Spleen (tissue), 11 donors: Measurements from ENCODE around the gene SDSL. TPM values are rescaled to one million over a fixed set of nuclear protein-coding genes. Genes with fewer than 3 reads are reported as not detected.

ENCODE experiments used
- DNase-seq: peaks from one replicate; pipeline ENCODE4 v3.0.0-alpha.2; 2020
- H3K27ac ChIP-seq, 8 donors: fragments of 200-600 bp; sonication (generic) in 7 of 8; 1 replicate in 4 of 8; 2 replicates in 4 of 8; pipeline versions ENCODE4 v1.5.0 to v1.8.0; 2016 to 2021; ENCODE audit warnings: inconsistent platforms in 4 of 8, mild to moderate bottlenecking in 4 of 8, moderate library complexity in 1 of 8
- H3K27me3 ChIP-seq, 7 donors: fragments of 200-600 bp; sonication (generic) in 6 of 7; replicated peaks in 1 of 7; 1 replicate in 4 of 7; 2 replicates in 3 of 7; pipeline versions ENCODE4 v1.5.0 to v1.8.0; 2016 to 2021; ENCODE audit warnings: inconsistent platforms in 3 of 7, mild to moderate bottlenecking in 1 of 7
- H3K36me3 ChIP-seq, 6 donors: fragments of 200-600 bp; sonication (generic) in 5 of 6; 1 replicate in 4 of 6; 2 replicates in 2 of 6; pipeline versions ENCODE4 v1.5.0 to v1.8.0; 2016 to 2021; ENCODE audit warnings: inconsistent platforms in 2 of 6
- H3K4me1 ChIP-seq, 6 donors: fragments of 200-600 bp; sonication (generic) in 5 of 6; 1 replicate in 3 of 6; 2 replicates in 3 of 6; pipeline versions ENCODE4 v1.5.0 to v1.8.0; 2016 to 2021; ENCODE audit warnings: inconsistent platforms in 3 of 6
- H3K4me3 ChIP-seq, 8 donors: fragments of 200-600 bp; sonication (generic) in 7 of 8; 1 replicate in 4 of 8; 2 replicates in 4 of 8; pipeline versions ENCODE4 v1.5.0 to v1.8.0; 2016 to 2021; ENCODE audit warnings: inconsistent platforms in 4 of 8, mild to moderate bottlenecking in 4 of 8, moderate library complexity in 2 of 8
- H3K9me3 ChIP-seq, 8 donors: fragments of 200-600 bp; sonication (generic) in 7 of 8; 1 replicate in 4 of 8; 2 replicates in 4 of 8; pipeline versions ENCODE4 v1.5.0 to v1.8.0; 2016 to 2021; ENCODE audit warnings: inconsistent platforms in 4 of 8
- CTCF ChIP-seq, 11 experiments: fragments of 200-600 bp in 7 of 11; fragments of 450-650 bp in 4 of 11; sonication (generic) in 4 of 11; IDR thresholded peaks in 8 of 11; conservative IDR thresholded peaks in 3 of 11; 1 replicate in 7 of 11; 2 replicates in 4 of 11; pipeline versions ENCODE4 v1.4.0 to v1.8.0; 2016 to 2021; ENCODE audit warnings: antibody characterized with exemption in 11 of 11, inconsistent platforms in 4 of 11, mild to moderate bottlenecking in 1 of 11
- POLR2A ChIP-seq, 3 donors: fragments of 450-650 bp; IDR thresholded peaks; one replicate each; pipeline ENCODE4 v1.5.1; 2017; ENCODE audit warnings: antibody characterized with exemption in 3 of 3, mild to moderate bottlenecking in 1 of 3
- POLR2AphosphoS5 ChIP-seq, 3 donors: sonication (generic); formaldehyde crosslinking; IDR thresholded peaks; one replicate each; pipeline ENCODE4 v1.5.1; 2017; ENCODE audit warnings: antibody characterized with exemption in 3 of 3
- WGBS, 5 donors: extraction: QIAGEN DNeasy Blood & Tissue Kit in 3 of 5; methylation state at CpG; one replicate each; pipeline versions ENCODE4 v1.1.5 to v1.1.7; 2013 to 2018; 5-methylcytosine and 5-hydroxymethylcytosine counted together
- intact Hi-C: fragments of 100-400 bp; cut with DNase I; formaldehyde crosslinking; loops from one replicate; pipeline ENCODE4 v1.15.0; 2023; ENCODE audit warnings: low total_unique reads
- polyA plus RNA-seq, 3 donors: library from polyadenylated mRNA; stranded (reverse); fragments of 200-250 nt; gene quantifications; one replicate each; pipeline ENCODE4 v1.2.1, GENCODE V29; 2013
- total RNA-seq, 7 donors: library from RNA; depleted of rRNA in 3 of 7; stranded (reverse); fragments of >200 nt in 3 of 7; fragmentation: NEBNext Ultra II Directional in 4 of 7; extraction: Animal tissue kit (Norgen Biotek cat#: 25700) in 4 of 7; gene quantifications; one replicate each; pipeline versions ENCODE4 v1.1.0 to v1.2.1, GENCODE V29; 2016 to 2021
- donor health status: healthy with polysubstance abuse.
- donor health status: DM: no; HTN: no; CAD: no; lungs with moderate emphysema.
- donor health status: DM: no; HTN: no; CAD: no.
- donor health status: Bipolar disorder and iron deficiency.
- donor health status: healthy.
- donor health status: DM: no; HTN: no; CAD: no.
- donor health status: DM: yes; HTN: yes; CAD: no.

SDSL gene
- total and polyA plus RNA-seq, 10 donors, result 2.0 to 12.1 (median 5.2) TPM

- H3K36me3 ChIP-seq, result peaks cover 0 to 62% (median 35%) of the 10 kb centered on the region in 6 donors
- H3K9me3 ChIP-seq, result peaks cover 0 to under 1% (median 0%) of the 10 kb centered on the region in 8 donors
- H3K4me1 ChIP-seq, result no peaks in the 10 kb centered on the region
- intact Hi-C loops, result no loop called here
- no peak overlapping the region for H3K27ac ChIP-seq
- TF ChIP-seq POLR2A (IDR thresholded peaks at IDR 0.05), result no peak
- TF ChIP-seq POLR2AphosphoS5 (IDR thresholded peaks at IDR 0.05), result no peak
- no peak for TF ChIP-seq CTCF (IDR thresholded peaks at IDR 0.05 in 8 of 11, conservative IDR thresholded peaks at IDR 0.05 in 3 of 11)
- DNase-seq, result no peak
- no peak overlapping the region for H3K4me3 ChIP-seq
- 87 to 96% (median 93%) methylated on average over 6 of the region's 6 CpGs for WGBS, 5 donors
- no peaks in the 10 kb centered on the region for H3K27me3 ChIP-seq
These were observed 31.8 kb upstream of the SDSL start for GRCh38 chr12:113390064-113391043.

- 89 to 96% (median 94%) methylated on average over 3 of the region's 3 CpGs for WGBS, 5 donors
- intact Hi-C loops, result no loop called here
- no peak for DNase-seq
These were observed 31.0 kb upstream of the SDSL start for GRCh38 chr12:113391145-113391544.

GRCh38 chr12:113391650-113392337 is 30.4 kb upstream of the SDSL start:
- no peak overlapping the region for H3K4me3 ChIP-seq
- no peaks in the 10 kb centered on the region for H3K27me3 ChIP-seq
- H3K9me3 ChIP-seq, result peaks cover 0 to 4% (median 0%) of the 10 kb centered on the region in 8 donors
- 90 to 95% (median 91%) methylated on average over 9 of the region's 9 CpGs for WGBS, 5 donors
- H3K4me1 ChIP-seq, result no peaks in the 10 kb centered on the region
- intact Hi-C loops, result no loop called here
- peaks cover 0 to 49% (median 27%) of the 10 kb centered on the region in 6 donors for H3K36me3 ChIP-seq
- no peak for TF ChIP-seq POLR2A (IDR thresholded peaks at IDR 0.05)
- TF ChIP-seq POLR2AphosphoS5 (IDR thresholded peaks at IDR 0.05), result no peak
- TF ChIP-seq CTCF (IDR thresholded peaks at IDR 0.05 in 8 of 11, conservative IDR thresholded peaks at IDR 0.05 in 3 of 11), result no peak
- no peak for DNase-seq
- H3K27ac ChIP-seq, result no peak overlapping the region

More at GRCh38 chr12:113391145-113391544, 31.0 kb upstream of the SDSL start:
- Histone ChIP-seq H3K27ac (no peak overlapping the region), H3K4me1 (no peaks in the 10 kb centered on the region), H3K9me3 (peaks cover 0 to 4% (median 0%) of the 10 kb centered on the region in 8 donors), H3K27me3 (no peaks in the 10 kb centered on the region), H3K36me3 (peaks cover 0 to 54% (median 32%) of the 10 kb centered on the region in 6 donors), H3K4me3 (no peak overlapping the region)
- TF ChIP-seq POLR2AphosphoS5 (IDR thresholded peaks at IDR 0.05) (no peak), CTCF (IDR thresholded peaks at IDR 0.05 in 8 of 11, conservative IDR thresholded peaks at IDR 0.05 in 3 of 11) (no peak), POLR2A (IDR thresholded peaks at IDR 0.05) (no peak)
